ENCODE data around the gene SHPK.

Gene SHPK

GRCh38 chr17:3636908-3637373 lies 891 bp upstream of the SHPK start (continued):
- TF ChIP-seq PRDM6 (tag by site-specific recombination; IDR thresholded peaks at IDR 0.05) (no peak), ZNF530 (tag by site-specific recombination; IDR thresholded peaks at IDR 0.05; ENCODE audit: low read depth) (no peak), HIC1 (tag by site-specific recombination; IDR thresholded peaks at IDR 0.05) (no peak), ZNF501 (tag by site-specific recombination; IDR thresholded peaks at IDR 0.05) (no peak), ZEB2 (tag by site-specific recombination; IDR thresholded peaks at IDR 0.05) (no peak), ZNF223 (tag by site-specific recombination; IDR thresholded peaks at IDR 0.05) (no peak), ZFP37 (tag by site-specific recombination; IDR thresholded peaks at IDR 0.05) (no peak), ZNF266 (tag by site-specific recombination; IDR thresholded peaks at IDR 0.05; ENCODE audit: low read depth) (no peak), ZNF169 (tag by site-specific recombination; IDR thresholded peaks at IDR 0.05) (no peak), ZNF510 (tag by site-specific recombination; IDR thresholded peaks at IDR 0.05; ENCODE audit: insufficient replicate concordance) (no peak), KLF8 (tag by site-specific recombination; IDR thresholded peaks at IDR 0.05) (no peak), ZNF571 (tag by site-specific recombination; IDR thresholded peaks at IDR 0.05) (no peak), ZNF112 (tag by site-specific recombination; IDR thresholded peaks at IDR 0.05) (no peak), ZBTB1 (tag by site-specific recombination; IDR thresholded peaks at IDR 0.05) (no peak), YY1 (tag by site-specific recombination; IDR thresholded peaks at IDR 0.05) (no peak), ZNF311 (tag by site-specific recombination; IDR thresholded peaks at IDR 0.05; ENCODE audit: borderline replicate concordance) (no peak)
- TF ChIP-seq, protein P1, sequence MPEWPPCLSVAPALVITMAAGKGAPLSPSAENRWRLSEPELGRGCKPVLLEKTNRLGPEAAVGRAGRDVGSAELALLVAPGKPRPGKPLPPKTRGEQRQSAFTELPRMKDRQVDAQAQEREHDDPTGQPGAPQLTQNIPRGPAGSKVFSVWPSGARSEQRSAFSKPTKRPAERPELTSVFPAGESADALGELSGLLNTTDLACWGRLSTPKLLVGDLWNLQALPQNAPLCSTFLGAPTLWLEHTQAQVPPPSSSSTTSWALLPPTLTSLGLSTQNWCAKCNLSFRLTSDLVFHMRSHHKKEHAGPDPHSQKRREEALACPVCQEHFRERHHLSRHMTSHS (tag by site-specific recombination; IDR thresholded peaks at IDR 0.05) = no peak
- TF ChIP-seq, protein P2, sequence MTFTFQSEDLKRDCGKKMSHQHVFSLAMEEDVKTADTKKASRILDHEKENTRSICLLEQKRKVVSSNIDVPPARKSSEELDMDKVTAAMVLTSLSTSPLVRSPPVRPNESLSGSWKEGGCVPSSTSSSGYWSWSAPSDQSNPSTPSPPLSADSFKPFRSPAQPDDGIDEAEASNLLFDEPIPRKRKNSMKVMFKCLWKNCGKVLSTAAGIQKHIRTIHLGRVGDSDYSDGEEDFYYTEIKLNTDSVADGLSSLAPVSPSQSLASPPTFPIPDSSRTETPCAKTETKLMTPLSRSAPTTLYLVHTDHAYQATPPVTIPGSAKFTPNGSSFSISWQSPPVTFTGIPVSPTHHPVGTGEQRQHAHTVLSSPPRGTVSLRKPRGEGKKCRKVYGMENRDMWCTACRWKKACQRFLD (tag by site-specific recombination; IDR thresholded peaks at IDR 0.05) = no peak; the same call in 1 of the 2 replicates
- TF ChIP-seq, protein P3, sequence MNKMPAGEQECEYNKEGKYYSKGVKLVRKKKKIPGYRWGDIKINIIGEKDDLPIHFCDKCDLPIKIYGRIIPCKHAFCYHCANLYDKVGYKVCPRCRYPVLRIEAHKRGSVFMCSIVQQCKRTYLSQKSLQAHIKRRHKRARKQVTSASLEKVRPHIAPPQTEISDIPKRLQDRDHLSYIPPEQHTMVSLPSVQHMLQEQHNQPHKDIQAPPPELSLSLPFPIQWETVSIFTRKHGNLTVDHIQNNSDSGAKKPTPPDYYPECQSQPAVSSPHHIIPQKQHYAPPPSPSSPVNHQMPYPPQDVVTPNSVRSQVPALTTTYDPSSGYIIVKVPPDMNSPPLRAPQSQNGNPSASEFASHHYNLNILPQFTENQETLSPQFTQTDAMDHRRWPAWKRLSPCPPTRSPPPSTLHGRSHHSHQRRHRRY (tag by site-specific recombination; IDR thresholded peaks at IDR 0.05) = no peak

DNA sequence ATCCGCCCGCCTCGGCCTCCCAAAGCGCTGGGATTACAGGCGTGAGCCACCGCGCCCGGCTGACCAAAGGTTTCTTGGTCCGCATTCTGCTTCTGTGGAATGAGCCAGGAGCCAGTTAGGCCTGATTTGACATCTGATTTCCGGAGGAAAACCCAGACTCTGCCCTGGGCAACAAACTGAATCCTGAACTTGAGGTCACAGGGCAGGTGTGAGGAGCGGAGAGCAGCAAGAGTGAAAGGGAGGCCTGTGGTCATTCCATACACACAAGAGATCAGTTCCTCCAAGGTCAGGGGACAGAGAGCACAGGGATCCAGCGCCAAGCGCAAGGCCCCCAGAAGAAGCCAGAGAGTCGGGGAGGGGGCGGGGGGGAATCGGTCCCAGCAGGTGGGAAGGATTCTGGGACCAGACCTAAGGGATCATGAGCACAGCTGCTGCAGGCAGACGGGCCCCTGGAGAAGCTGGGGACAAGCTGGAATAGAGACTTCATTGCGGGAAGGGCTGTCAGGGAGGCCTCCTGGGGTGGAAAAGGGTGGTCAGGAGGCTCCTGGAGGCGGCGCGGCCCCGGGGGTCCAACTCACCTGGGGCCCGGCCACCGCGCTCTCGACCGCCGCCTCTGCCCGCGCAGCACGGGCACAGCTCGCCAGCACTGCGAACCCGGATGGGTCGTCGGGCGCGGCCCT lies 436 bp downstream of the SHPK start:
- H3K9me3 ChIP-seq (ENCODE audit: control insufficient read depth, insufficient read depth, low read depth, low read length) = no peaks in the 10 kb centered on the region
- H3K4me3 ChIP-seq (ENCODE audit: low read depth, low read length) = peak overlapping the region; percentile 96
- H3K36me3 ChIP-seq (ENCODE audit: control insufficient read depth in 2 of 2, insufficient read depth in 1 of 2, low read length in 2 of 2) = peaks cover 2 to 27% of the 10 kb centered on the region in 2 experiments; a peak in 2 of 3 replicates
- peaks cover 2% of the 10 kb centered on the region for H3K4me1 ChIP-seq (ENCODE audit: control insufficient read depth, insufficient read depth, low read length)
- ChIA-PET CTCF (interaction anchor here (1.3 to 1.4 kb wide), 2 partner anchors 12 to 787 kb away, joined by 4 to 5 read pairs; no protein-coding TSS in a partner anchor), POLR2A (interaction anchor here (0.5 to 3.8 kb wide), 27 partner anchors 8 to 911 kb away, joined by 3 to 75 read pairs (median 4); partner anchors contain the start of genes EMC6, HASPIN, NCBP3 and TAX1BP3)
- H3K27ac ChIP-seq (ENCODE audit: extremely low read depth, low read depth, low read length) = peak overlapping the region; percentile 66; the same call in 1 of the 2 replicates
- TF ChIP-seq, protein P4, sequence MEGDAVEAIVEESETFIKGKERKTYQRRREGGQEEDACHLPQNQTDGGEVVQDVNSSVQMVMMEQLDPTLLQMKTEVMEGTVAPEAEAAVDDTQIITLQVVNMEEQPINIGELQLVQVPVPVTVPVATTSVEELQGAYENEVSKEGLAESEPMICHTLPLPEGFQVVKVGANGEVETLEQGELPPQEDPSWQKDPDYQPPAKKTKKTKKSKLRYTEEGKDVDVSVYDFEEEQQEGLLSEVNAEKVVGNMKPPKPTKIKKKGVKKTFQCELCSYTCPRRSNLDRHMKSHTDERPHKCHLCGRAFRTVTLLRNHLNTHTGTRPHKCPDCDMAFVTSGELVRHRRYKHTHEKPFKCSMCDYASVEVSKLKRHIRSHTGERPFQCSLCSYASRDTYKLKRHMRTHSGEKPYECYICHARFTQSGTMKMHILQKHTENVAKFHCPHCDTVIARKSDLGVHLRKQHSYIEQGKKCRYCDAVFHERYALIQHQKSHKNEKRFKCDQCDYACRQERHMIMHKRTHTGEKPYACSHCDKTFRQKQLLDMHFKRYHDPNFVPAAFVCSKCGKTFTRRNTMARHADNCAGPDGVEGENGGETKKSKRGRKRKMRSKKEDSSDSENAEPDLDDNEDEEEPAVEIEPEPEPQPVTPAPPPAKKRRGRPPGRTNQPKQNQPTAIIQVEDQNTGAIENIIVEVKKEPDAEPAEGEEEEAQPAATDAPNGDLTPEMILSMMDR (tag by site-specific recombination; IDR thresholded peaks at IDR 0.05) = peak; percentile 12; the same call in 1 of the 2 replicates
- peak; percentile 31; the same call in 1 of the 2 replicates for TF ChIP-seq ZNF600 (tag by site-specific recombination; IDR thresholded peaks at IDR 0.05)
- TF ChIP-seq, protein P5, sequence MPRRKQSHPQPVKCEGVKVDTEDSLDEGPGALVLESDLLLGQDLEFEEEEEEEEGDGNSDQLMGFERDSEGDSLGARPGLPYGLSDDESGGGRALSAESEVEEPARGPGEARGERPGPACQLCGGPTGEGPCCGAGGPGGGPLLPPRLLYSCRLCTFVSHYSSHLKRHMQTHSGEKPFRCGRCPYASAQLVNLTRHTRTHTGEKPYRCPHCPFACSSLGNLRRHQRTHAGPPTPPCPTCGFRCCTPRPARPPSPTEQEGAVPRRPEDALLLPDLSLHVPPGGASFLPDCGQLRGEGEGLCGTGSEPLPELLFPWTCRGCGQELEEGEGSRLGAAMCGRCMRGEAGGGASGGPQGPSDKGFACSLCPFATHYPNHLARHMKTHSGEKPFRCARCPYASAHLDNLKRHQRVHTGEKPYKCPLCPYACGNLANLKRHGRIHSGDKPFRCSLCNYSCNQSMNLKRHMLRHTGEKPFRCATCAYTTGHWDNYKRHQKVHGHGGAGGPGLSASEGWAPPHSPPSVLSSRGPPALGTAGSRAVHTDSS (tag by site-specific recombination; IDR thresholded peaks at IDR 0.05) = no peak
- 0 out of 2 replicates have a peak, but pooled peaks have one; percentile 54 for TF ChIP-seq ZSCAN5A (tag by site-specific recombination; IDR thresholded peaks at IDR 0.05)
- TF ChIP-seq PRDM1 (tag by site-specific recombination; IDR thresholded peaks at IDR 0.05) = no peak

All from HEK293 (cell line).